RWPE1 (cell line): Measurements from ENCODE around the gene C4B.

Experiments
- CTCF ChIA-PET: fragments of 350-600 bp; sonication (Branson Sonifier 250); formaldehyde crosslinking; extraction: SDS; loops from one replicate; lab custom pipeline; 2021; lab: Yijun Ruan, JAX
- POLR2A ChIA-PET: fragments of 400-600 bp; formaldehyde crosslinking; extraction: SDS; loops from one replicate; lab custom pipeline; 2020; ENCODE audit warnings: antibody characterized with exemption; ENCODE audit not compliant: low non-redundant PET; lab: Yijun Ruan, JAX
- DNase-seq: peaks from one replicate; pipeline ENCODE4 v3.0.0; 2012; ENCODE audit warnings: low spot score
- H3K27ac ChIP-seq: fragments of 450-650 bp; 2 replicates; pipeline ENCODE4 v1.5.1; 2017
- TF ChIP-seq, protein P1 (sequence below): fragments of 450-650 bp; conservative IDR thresholded peaks from 2 replicates; pipeline ENCODE4 v1.5.1; 2017; ENCODE audit warnings: low read depth, mild to moderate bottlenecking

The C4B gene

DNA sequence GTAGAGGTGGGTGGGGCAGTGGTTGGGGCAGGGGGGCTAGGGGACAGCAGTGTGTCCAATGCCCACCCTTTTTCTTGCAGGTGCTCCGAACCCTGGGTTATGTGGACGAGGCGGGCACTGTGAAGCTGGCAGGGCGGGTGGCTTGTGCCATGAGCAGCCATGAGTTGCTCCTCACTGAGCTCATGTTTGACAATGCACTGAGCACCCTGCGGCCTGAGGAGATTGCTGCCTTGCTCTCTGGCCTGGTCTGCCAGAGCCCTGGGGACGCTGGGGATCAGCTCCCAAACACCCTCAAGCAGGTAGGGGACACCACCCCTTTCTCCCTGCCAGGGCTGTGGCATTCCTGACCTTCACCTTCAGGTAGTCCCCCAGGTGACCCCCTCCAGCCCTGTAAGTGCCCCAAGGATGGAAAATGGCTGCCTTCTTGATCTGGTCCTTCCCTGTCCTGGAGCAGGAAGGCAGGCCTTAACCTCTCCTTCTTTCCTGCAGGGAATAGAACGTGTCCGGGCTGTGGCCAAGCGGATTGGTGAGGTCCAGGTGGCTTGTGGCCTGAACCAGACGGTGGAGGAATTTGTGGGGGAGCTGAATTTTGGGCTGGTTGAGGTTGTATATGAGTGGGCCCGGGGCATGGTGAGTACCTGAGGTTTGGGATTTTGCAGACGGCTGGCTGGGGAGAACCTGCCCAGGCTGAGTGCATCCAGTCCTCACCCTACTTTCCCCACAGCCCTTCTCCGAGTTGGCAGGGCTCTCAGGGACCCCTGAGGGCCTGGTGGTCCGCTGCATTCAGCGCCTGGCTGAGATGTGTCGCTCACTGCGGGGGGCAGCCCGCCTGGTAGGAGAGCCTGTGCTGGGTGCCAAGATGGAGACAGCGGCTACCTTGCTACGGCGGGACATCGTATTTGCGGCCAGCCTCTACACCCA lies 45.5 kb upstream of the C4B start:
- no peak for DNase-seq
- POLR2A ChIA-PET: interaction anchor here (1.2 kb wide), 1 partner anchor 10 kb away, joined by 3 read pairs; the partner anchor contains the start of genes NELFE and SKIC2

GRCh38 chr6:31969712-31970603 lies 44.6 kb upstream of the C4B start:
- peak overlapping the region; percentile 97 for H3K27ac ChIP-seq
- DNase-seq: no peak
- POLR2A ChIA-PET: interaction anchor here (0.7 to 1.2 kb wide), 2 partner anchors 10 to 48 kb away, joined by 3 read pairs; partner anchors contain the start of genes NELFE and SKIC2

More for the DNA sequence above, 45.5 kb upstream of the C4B start:
- TF ChIP-seq, protein P1, sequence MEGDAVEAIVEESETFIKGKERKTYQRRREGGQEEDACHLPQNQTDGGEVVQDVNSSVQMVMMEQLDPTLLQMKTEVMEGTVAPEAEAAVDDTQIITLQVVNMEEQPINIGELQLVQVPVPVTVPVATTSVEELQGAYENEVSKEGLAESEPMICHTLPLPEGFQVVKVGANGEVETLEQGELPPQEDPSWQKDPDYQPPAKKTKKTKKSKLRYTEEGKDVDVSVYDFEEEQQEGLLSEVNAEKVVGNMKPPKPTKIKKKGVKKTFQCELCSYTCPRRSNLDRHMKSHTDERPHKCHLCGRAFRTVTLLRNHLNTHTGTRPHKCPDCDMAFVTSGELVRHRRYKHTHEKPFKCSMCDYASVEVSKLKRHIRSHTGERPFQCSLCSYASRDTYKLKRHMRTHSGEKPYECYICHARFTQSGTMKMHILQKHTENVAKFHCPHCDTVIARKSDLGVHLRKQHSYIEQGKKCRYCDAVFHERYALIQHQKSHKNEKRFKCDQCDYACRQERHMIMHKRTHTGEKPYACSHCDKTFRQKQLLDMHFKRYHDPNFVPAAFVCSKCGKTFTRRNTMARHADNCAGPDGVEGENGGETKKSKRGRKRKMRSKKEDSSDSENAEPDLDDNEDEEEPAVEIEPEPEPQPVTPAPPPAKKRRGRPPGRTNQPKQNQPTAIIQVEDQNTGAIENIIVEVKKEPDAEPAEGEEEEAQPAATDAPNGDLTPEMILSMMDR: no peak
- CTCF ChIA-PET: interaction anchor here (0.9 kb wide), 1 partner anchor 119 kb away, joined by 3 read pairs; no protein-coding TSS in a partner anchor
- H3K27ac ChIP-seq: peak overlapping the region; percentile 97

GRCh38 chr6:31970604-31971271 lies 43.9 kb upstream of the C4B start:
- H3K27ac ChIP-seq: peak overlapping the region; percentile 97
- DNase-seq: no peak
- ChIA-PET POLR2A (interaction anchor here (0.7 to 1.2 kb wide), 2 partner anchors 11 to 49 kb away, joined by 3 read pairs; partner anchors contain the start of genes NELFE and SKIC2), CTCF (interaction anchor here (0.5 to 1.2 kb wide), 3 partner anchors 18 to 319 kb away, joined by 3 to 5 read pairs (median 3); partner anchors contain the start of gene BAG6)
- TF ChIP-seq, protein P1: no peak

More at GRCh38 chr6:31969712-31970603, 44.6 kb upstream of the C4B start:
- TF ChIP-seq, protein P1: no peak
- CTCF ChIA-PET: interaction anchor here (0.5 to 1.2 kb wide), 3 partner anchors 17 to 285 kb away, joined by 3 to 5 read pairs (median 3); no protein-coding TSS in a partner anchor

DNA sequence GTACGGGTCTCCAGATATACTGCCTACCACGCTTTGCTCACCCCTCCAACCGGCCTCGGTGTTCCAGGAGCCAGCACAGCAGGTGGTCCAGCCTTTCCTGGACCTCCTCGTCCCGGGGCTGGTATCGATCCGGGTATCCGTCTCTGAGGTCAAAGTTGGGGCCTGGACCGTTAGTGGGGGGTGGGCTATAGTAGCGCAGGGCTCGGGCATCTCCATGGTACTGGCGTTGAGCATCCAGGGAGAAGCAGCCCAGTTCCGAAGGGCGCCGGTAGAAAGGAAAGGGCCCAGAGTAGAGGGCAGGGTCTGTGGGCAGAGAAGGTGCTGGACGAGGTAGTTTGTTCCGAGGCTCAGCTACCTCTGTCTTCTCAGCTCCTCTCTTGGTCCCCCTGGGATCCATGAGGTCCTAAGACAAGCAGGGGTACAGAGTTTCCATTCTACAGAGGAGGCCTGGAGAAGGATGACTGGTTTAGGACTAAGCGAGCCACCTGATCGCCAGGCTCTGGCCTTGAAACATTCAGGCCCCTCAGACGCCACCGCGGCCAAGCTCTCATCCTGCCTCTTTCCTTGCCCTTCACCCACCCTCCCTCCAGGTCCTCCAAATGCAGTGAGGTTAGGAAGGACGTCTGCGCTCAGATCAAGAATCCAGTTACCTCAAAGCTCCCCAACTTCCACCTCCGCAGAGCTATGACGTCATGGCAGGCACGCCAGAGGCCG lies 43.2 kb upstream of the C4B start:
- CTCF ChIA-PET: interaction anchor here (0.5 to 1.2 kb wide), 2 partner anchors 19 to 319 kb away, joined by 3 to 5 read pairs; partner anchors contain the start of gene BAG6
- no peak for DNase-seq
- POLR2A ChIA-PET: interaction anchor here (1.3 kb wide), 1 partner anchor 12 kb away, joined by 6 read pairs; the partner anchor contains the start of genes NELFE and SKIC2

More for the DNA sequence above, 43.2 kb upstream of the C4B start:
- TF ChIP-seq, protein P1: no peak
- H3K27ac ChIP-seq: peak overlapping the region; percentile 97
